K562 (cell line): Measurements from ENCODE around the gene GRM5. TPM values are rescaled to one million over a fixed set of nuclear protein-coding genes. Genes with fewer than 3 reads are reported as not detected.

Experiments used
- ATAC-seq: fragments of 200-7000 bp; cut with Tn5 transposase; 3 replicates; pipeline ENCODE4 v1.9.1; 2020; ENCODE audit warnings: moderate library complexity
- BruUV-seq: library from RNA; stranded (reverse); fragments of 400-500 nt; replicated peaks from 2 replicates; lab custom pipeline; 2021; lab: Mats Ljungman, UMichigan
- CTCF ChIA-PET: fragments of 300-600 bp; formaldehyde crosslinking; extraction: SDS; loops from one replicate; lab custom pipeline; 2021; ENCODE audit warnings: low intra/inter-chr PET ratio; lab: Yijun Ruan, JAX
- POLR2A ChIA-PET: fragments of 300-600, 350-650 bp; sonication (Branson Sonifier 250); formaldehyde crosslinking; extraction: SDS; loops from one replicate; lab custom pipeline; 2021; ENCODE audit warnings: antibody characterized with exemption, inconsistent platforms; lab: Yijun Ruan, JAX
- DNase-seq, 4 experiments: peaks; one replicate each; pipeline versions ENCODE4 v3.0.0 to v3.0.0-alpha.2; 2011 to 2018; ENCODE audit warnings: low spot score in 3 of 4, mixed read lengths in 3 of 4; ENCODE audit errors: extremely low read depth in 1 of 4
- FAIRE-seq: peaks from 2 replicates; lab custom pipeline; 2011; peaks lifted over from hg19 to GRCh38; lab: Jason Lieb, UNC
- H2AFZ ChIP-seq: 2 replicates; pipeline ENCODE4 v1.6.0; 2011; ENCODE audit warnings: low read depth, low read length, control low read depth, inconsistent platforms
- H3K27ac ChIP-seq: fragments of 200-600 bp; 3 replicates; pipeline ENCODE4 v1.8.0; 2011; ENCODE audit warnings: low read depth, mild to moderate bottlenecking, control low read depth, inconsistent platforms, low read length, moderate library complexity, mixed read lengths; ENCODE audit errors: extremely low read depth
- H3K27me3 ChIP-seq, 2 experiments: fragments of 300-600 bp in 1 of 2; 2 replicates in 1 of 2; 3 replicates in 1 of 2; pipeline versions ENCODE4 v1.6.0 to v1.8.0; 2011; ENCODE audit warnings: inconsistent platforms in 2 of 2, low read length in 2 of 2, mild to moderate bottlenecking in 1 of 2, mixed read lengths in 1 of 2, moderate library complexity in 1 of 2; ENCODE audit not compliant: control insufficient read depth in 2 of 2, insufficient read depth in 2 of 2
- H3K36me3 ChIP-seq: fragments of 300-600 bp; 3 replicates; pipeline ENCODE4 v1.8.0; 2011; ENCODE audit warnings: mild to moderate bottlenecking, low read length, inconsistent platforms; ENCODE audit not compliant: control insufficient read depth, insufficient read depth
- H3K4me1 ChIP-seq, 2 experiments: fragments of 200-600 bp in 1 of 2; replicated peaks in 1 of 2; 2 replicates in 1 of 2; 3 replicates in 1 of 2; pipeline versions ENCODE4 v1.5.1 to v1.8.0; 2011; ENCODE audit warnings: inconsistent platforms in 2 of 2, low read length in 2 of 2, mild to moderate bottlenecking in 1 of 2, mixed read lengths in 1 of 2, moderate library complexity in 1 of 2; ENCODE audit not compliant: control insufficient read depth in 2 of 2, insufficient read depth in 2 of 2
- H3K4me2 ChIP-seq: 2 replicates; pipeline ENCODE4 v1.6.1; 2011; ENCODE audit warnings: low read length, control low read depth, inconsistent platforms, mixed read lengths; ENCODE audit not compliant: insufficient read depth
- H3K4me3 ChIP-seq: fragments of 200-600 bp; sonication (generic), shearing (Covaris generic); 2 replicates; pipeline ENCODE4 v1.5.1; 2016; ENCODE audit warnings: control low read depth, inconsistent platforms
- H3K79me2 ChIP-seq: fragments of 200-600 bp; 3 replicates; pipeline ENCODE4 v1.8.0; 2011; ENCODE audit warnings: low read length, inconsistent platforms; ENCODE audit not compliant: control insufficient read depth, insufficient read depth
- H3K9ac ChIP-seq, 2 experiments: 2 replicates each; pipeline versions ENCODE4 v1.6.0 to v1.6.1; 2011; ENCODE audit warnings: low read depth in 2 of 2, low read length in 2 of 2, control low read depth in 1 of 2, inconsistent platforms in 1 of 2, mild to moderate bottlenecking in 1 of 2, mixed read lengths in 1 of 2; ENCODE audit not compliant: insufficient read depth in 1 of 2
- H3K9me1 ChIP-seq: one replicate; pipeline ENCODE4 v1.6.0; 2011; ENCODE audit warnings: inconsistent platforms, mild to moderate bottlenecking, low read length, moderate library complexity; ENCODE audit not compliant: control insufficient read depth, insufficient read depth
- H3K9me3 ChIP-seq: replicated peaks from 2 replicates; pipeline ENCODE4 v1.5.1; 2011; ENCODE audit warnings: low read depth, low read length, inconsistent platforms; ENCODE audit not compliant: control insufficient read depth, insufficient read depth
- H4K20me1 ChIP-seq: replicated peaks from 2 replicates; pipeline ENCODE4 v1.6.1; 2011; ENCODE audit warnings: low read length, inconsistent platforms, mixed read lengths; ENCODE audit not compliant: control insufficient read depth, insufficient read depth
- BDP1 ChIP-seq: IDR thresholded peaks from 3 replicates; pipeline ENCODE4 v1.6.1; 2011; ENCODE audit not compliant: insufficient read length, insufficient read depth
- CTBP1 ChIP-seq: fragments of 450-650 bp; IDR thresholded peaks from 2 replicates; pipeline ENCODE4 v1.6.1; 2016; ENCODE audit warnings: borderline replicate concordance
- DPF2 ChIP-seq: fragments of 450-650 bp; IDR thresholded peaks from 2 replicates; pipeline ENCODE4 v1.6.1; 2016
- HDAC1 ChIP-seq, 2 experiments: fragments of 450-650 bp; IDR thresholded peaks; 2 replicates each; pipeline ENCODE4 v1.6.1; 2016 to 2017; ENCODE audit warnings: inconsistent platforms in 1 of 2, mild to moderate bottlenecking in 1 of 2, moderate library complexity in 1 of 2
- MLX ChIP-seq, 2 experiments: fragments of 450-650 bp in 1 of 2; sonication (generic) in 1 of 2; formaldehyde crosslinking; conservative IDR thresholded peaks; 2 replicates each; pipeline versions ENCODE4 v1.4.0 to v1.8.1; 2020 to 2022; ENCODE audit warnings: mild to moderate bottlenecking in 1 of 2, missing genetic modification reagents in 1 of 2
- MXD1 ChIP-seq: fragments of 250-450 bp; sonication (Bioruptor Pico); IDR thresholded peaks from 2 replicates; pipeline ENCODE4 v1.8.0; 2021; ENCODE audit warnings: borderline replicate concordance, mild to moderate bottlenecking, moderate library complexity; ENCODE audit not compliant: poor library complexity, severe bottlenecking
- OTX1 ChIP-seq: fragments of 450-650 bp; formaldehyde crosslinking; IDR thresholded peaks from 2 replicates; pipeline ENCODE4 v1.4.0; 2022; ENCODE audit warnings: mild to moderate bottlenecking
- PURB ChIP-seq: sonication (generic); formaldehyde crosslinking; IDR thresholded peaks from 2 replicates; pipeline ENCODE4 v1.9.0; 2021; ENCODE audit warnings: low read depth, mild to moderate bottlenecking, missing genetic modification reagents
- SLC30A9 ChIP-seq: fragments of 250-450 bp; sonication (Bioruptor Pico); IDR thresholded peaks from 2 replicates; pipeline ENCODE4 v1.8.0; 2022; ENCODE audit warnings: mild to moderate bottlenecking, moderate library complexity
- TGIF2 ChIP-seq: sonication (generic); formaldehyde crosslinking; IDR thresholded peaks from 2 replicates; pipeline ENCODE4 v1.8.1; 2022; ENCODE audit warnings: mild to moderate bottlenecking, missing genetic modification reagents, moderate library complexity
- UBTF ChIP-seq, 2 experiments: IDR thresholded peaks; 2 replicates each; pipeline ENCODE4 v1.6.1; 2012; ENCODE audit warnings: improper control_type of control experiment in 2 of 2, low read depth in 2 of 2, low read length in 2 of 2, borderline replicate concordance in 1 of 2
- ZNF197 ChIP-seq: fragments of 200-800 bp; sonication (Bioruptor generic); IDR thresholded peaks from 2 replicates; pipeline ENCODE4 v1.6.1; 2016; ENCODE audit warnings: low read depth, missing genetic modification characterization, missing compliant biosample characterization
- ZNF316 ChIP-seq: fragments of 450-650 bp; IDR thresholded peaks from 2 replicates; pipeline ENCODE4 v1.6.1; 2016
- ZNF384 ChIP-seq: IDR thresholded peaks from 2 replicates; pipeline ENCODE4 v1.6.1; 2012; ENCODE audit warnings: low read depth, low read length, improper control_type of control experiment
- ZNF644 ChIP-seq: fragments of 200-800 bp; sonication (Bioruptor generic); IDR thresholded peaks from 2 replicates; pipeline ENCODE4 v1.6.1; 2016; ENCODE audit warnings: low read depth, missing genetic modification characterization, missing compliant biosample characterization
- ZNF79 ChIP-seq: fragments of 250-450 bp; sonication (Bioruptor Pico); IDR thresholded peaks from 2 replicates; pipeline ENCODE4 v1.4.0; 2020; ENCODE audit warnings: low read depth, mild to moderate bottlenecking, moderate library complexity
- WGBS: fragments of 100-300 bp; shearing (Covaris generic); methylation state at CpG from one replicate; pipeline ENCODE4 v1.1.6; 2016; ENCODE audit warnings: low coverage, mixed read lengths; ENCODE audit not compliant: insufficient coverage; ENCODE audit errors: missing lambda C conversion rate; 5-methylcytosine and 5-hydroxymethylcytosine counted together
- in situ Hi-C: fragments of 300-500 bp; cut with MboI; formaldehyde crosslinking; loops from 4 replicates; pipeline ENCODE4 v1.15.0; 2018; ENCODE audit warnings: inconsistent platforms, mixed read lengths
- intact Hi-C: fragments of 100-400 bp; cut with micrococcal nuclease; formaldehyde crosslinking; loops from 2 replicates; pipeline ENCODE4 v1.14.2; 2022
- polyA plus RNA-seq, 8 experiments: library from polyadenylated mRNA; depleted of rRNA in 4 of 8; stranded (reverse) in 5 of 8; unstranded in 3 of 8; fragments of >200 nt; fragmentation: Nextera tagmentation in 2 of 8; fragmentation: Illumina TruSeq in 1 of 8; extraction: Ambion mirVana in 2 of 8; extraction: Trizol in 1 of 8; gene quantifications; 2 replicates each; pipeline versions ENCODE4 v1.2.1 to v1.2.3, GENCODE V29; 2011 to 2014; ENCODE audit warnings: inconsistent platforms in 1 of 8, missing spikeins in 1 of 8
- total RNA-seq, 7 experiments: library from RNA; depleted of rRNA in 6 of 7; stranded (reverse); fragments of >200 nt in 6 of 7; fragmentation: Illumina TruSeq in 2 of 7; extraction: Trizol in 2 of 7; gene quantifications; 2 replicates each; pipeline versions ENCODE4 v1.2.1 to v1.2.3, GENCODE V29; 2011 to 2021; ENCODE audit warnings: low replicate concordance in 1 of 7
- TF ChIP-seq, protein P1 (sequence below): fragments of 200-800 bp; sonication (Bioruptor generic); IDR thresholded peaks from 2 replicates; pipeline ENCODE4 v1.6.1; 2017; ENCODE audit warnings: missing genetic modification characterization, missing compliant biosample characterization

GRM5 gene
- total and polyA plus RNA-seq, 9 of the 15 experiments (the other 6 are each of a cell fraction or from before 2014, with no cell fraction given), result not detected

GRCh38 chr11:88576741-88577140 lies 489.0 kb downstream of the GRM5 start (continued):
- TF ChIP-seq HDAC1 (IDR thresholded peaks at IDR 0.05) (no peak), SLC30A9 (CRISPR knock-in tag) (no peak), PURB (CRISPR knock-in tag) (no peak)

- DNase-seq (no peak), FAIRE-seq (no peak), ATAC-seq (no peak)
- Histone ChIP-seq H3K4me3 (no peak overlapping the region), H3K36me3 (no peaks in the 10 kb centered on the region), H3K4me1 (no peaks in the 10 kb centered on the region), H3K27ac (no peak overlapping the region), H4K20me1 (no peaks in the 10 kb centered on the region), H3K9ac (no peak overlapping the region), H3K9me3 (no peaks in the 10 kb centered on the region), H3K4me2 (no peak overlapping the region), H3K27me3 (no peaks in the 10 kb centered on the region), H2AFZ (no peak overlapping the region), H3K79me2 (no peaks in the 10 kb centered on the region), H3K9me1 (no peaks in the 10 kb centered on the region)
- POLR2A ChIA-PET, result interaction anchor here (0.8 kb wide), 1 partner anchor 151 kb away, joined by 3 read pairs; no protein-coding TSS in a partner anchor
- in situ Hi-C loops, result no loop called here
- CTCF ChIA-PET, result no interaction called here
- 3% methylated on average over 2 of the region's 2 CpGs for WGBS
- BruUV-seq, result no TSS peak
- intact Hi-C loops, result no loop called here
- TF ChIP-seq DPF2 (no peak), ZNF384 (no peak), TGIF2 (CRISPR knock-in tag) (no peak), MLX (CRISPR knock-in tag; conservative IDR thresholded peaks at IDR 0.05) (no peak), MXD1 (no peak), ZNF644 (tag) (no peak), ZNF79 (no peak), ZNF316 (no peak), OTX1 (CRISPR knock-in tag) (no peak), ZNF197 (no peak), UBTF (IDR thresholded peaks at IDR 0.05; ENCODE audit: borderline replicate concordance in 1 of 2, low read depth in 2 of 2, low read length in 2 of 2) (no peak), BDP1 (no peak), CTBP1 (no peak)
- TF ChIP-seq, protein P1, sequence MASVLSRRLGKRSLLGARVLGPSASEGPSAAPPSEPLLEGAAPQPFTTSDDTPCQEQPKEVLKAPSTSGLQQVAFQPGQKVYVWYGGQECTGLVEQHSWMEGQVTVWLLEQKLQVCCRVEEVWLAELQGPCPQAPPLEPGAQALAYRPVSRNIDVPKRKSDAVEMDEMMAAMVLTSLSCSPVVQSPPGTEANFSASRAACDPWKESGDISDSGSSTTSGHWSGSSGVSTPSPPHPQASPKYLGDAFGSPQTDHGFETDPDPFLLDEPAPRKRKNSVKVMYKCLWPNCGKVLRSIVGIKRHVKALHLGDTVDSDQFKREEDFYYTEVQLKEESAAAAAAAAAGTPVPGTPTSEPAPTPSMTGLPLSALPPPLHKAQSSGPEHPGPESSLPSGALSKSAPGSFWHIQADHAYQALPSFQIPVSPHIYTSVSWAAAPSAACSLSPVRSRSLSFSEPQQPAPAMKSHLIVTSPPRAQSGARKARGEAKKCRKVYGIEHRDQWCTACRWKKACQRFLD, result no peak
Measured at GRCh38 chr11:88575916-88576315, 489.9 kb downstream of the GRM5 start.
